ENCODE data around the gene INPP1.

- TF ChIP-seq CTCF (optimal IDR thresholded peaks at IDR 0.05 in 1 of 3, IDR thresholded peaks at IDR 0.05 in 1 of 3, conservative IDR thresholded peaks at IDR 0.05 in 1 of 3; ENCODE audit: extremely low read depth in 1 of 3, insufficient read depth in 2 of 3, low read length in 3 of 3) (no peak), EZH2 (IDR thresholded peaks at IDR 0.05; ENCODE audit: low read length) (no peak)
Observed at GRCh38 chr2:190357600-190357999, 14.2 kb downstream of the INPP1 start.
